Islet precursor cell (in vitro differentiated cells): ENCODE data around the gene CBFA2T2.
"Not testable (repeated sequence)": the region's sequence is repeated elsewhere in the genome, so short reads cannot be mapped to it uniquely, and the experiment has no call there.

Experiments
- DNase-seq: peaks from one replicate; pipeline ENCODE4 v3.0.0-alpha.2; 2018

CBFA2T2 gene

GRCh38 chr20:33629979-33630378, 140.1 kb downstream of the CBFA2T2 start:
- DNase-seq, result no peak

- no peak for DNase-seq
Observed at GRCh38 chr20:33630507-33630906, 140.6 kb downstream of the CBFA2T2 start.

GRCh38 chr20:33631910-33632309, 142.0 kb downstream of the CBFA2T2 start:
- DNase-seq, result not testable (repeated sequence)

- no peak for DNase-seq
Observed at GRCh38 chr20:33635341-33635740, 145.4 kb downstream of the CBFA2T2 start.

GRCh38 chr20:33636776-33637175, 146.9 kb downstream of the CBFA2T2 start:
- no peak for DNase-seq

- peak; percentile 51 for DNase-seq
Observed at GRCh38 chr20:33640287-33640686, 150.4 kb downstream of the CBFA2T2 start.

- no peak for DNase-seq
Observed at GRCh38 chr20:33644313-33645071, 154.6 kb downstream of the CBFA2T2 start.

GRCh38 chr20:33645072-33645358, 155.1 kb downstream of the CBFA2T2 start:
- no peak for DNase-seq

- DNase-seq, result no peak
Observed at GRCh38 chr20:33645396-33645795, 155.5 kb downstream of the CBFA2T2 start.

GRCh38 chr20:33646191-33646590, 156.3 kb downstream of the CBFA2T2 start:
- no peak for DNase-seq

- DNase-seq, result not testable (repeated sequence)
Observed at GRCh38 chr20:33646959-33647602, 157.2 kb downstream of the CBFA2T2 start.

- no peak for DNase-seq
Observed at GRCh38 chr20:33647603-33648395, 157.9 kb downstream of the CBFA2T2 start.

GRCh38 chr20:33648396-33649004, 158.6 kb downstream of the CBFA2T2 start:
- no peak for DNase-seq

GRCh38 chr20:33649201-33649681, 159.3 kb downstream of the CBFA2T2 start:
- DNase-seq, result no peak

GRCh38 chr20:33650111-33650752, 160.3 kb downstream of the CBFA2T2 start:
- DNase-seq, result no peak

GRCh38 chr20:33650753-33651561, 161.1 kb downstream of the CBFA2T2 start:
- no peak for DNase-seq

- no peak for DNase-seq
Observed at GRCh38 chr20:33651562-33652048, 161.7 kb downstream of the CBFA2T2 start.

GRCh38 chr20:33653218-33653899, 163.5 kb downstream of the CBFA2T2 start:
- peak; percentile 86 for DNase-seq

- DNase-seq, result no peak
Observed at GRCh38 chr20:33653900-33654596, 164.2 kb downstream of the CBFA2T2 start.

GRCh38 chr20:33654680-33655161, 164.8 kb downstream of the CBFA2T2 start:
- peak; percentile 74 for DNase-seq
